ENCODE measurements around the gene ZMYND10. TPM values are rescaled to one million over a fixed set of nuclear protein-coding genes. Genes with fewer than 3 reads are reported as not detected.

ZMYND10 gene
- total RNA-seq, 1 donor from 2014 or later = 0.86 TPM

- Mint-ChIP-seq H3K4me3 (ENCODE audit: low read depth) (peak within 1 kb of the TSS; percentile 79), H3K9me3 (ENCODE audit: low read depth) (no peaks in the 10 kb centered on the region), H3K27ac (peak within 1 kb of the TSS; percentile 97), H3K4me1 (ENCODE audit: low read depth) (peaks cover 13% of the 10 kb centered on the region), H3K27me3 (no peaks in the 10 kb centered on the region), H3K36me3 (ENCODE audit: insufficient read depth) (no peaks in the 10 kb centered on the region)
- no peak for TF ChIP-seq CTCF (IDR thresholded peaks at IDR 0.05; ENCODE audit: unreplicated experiment)
- peak; percentile 91 for DNase-seq (ENCODE audit: low spot score, unreplicated experiment)
Observed at GRCh38 chr3:50292159-50293078, 53.1 kb downstream of the ZMYND10 start, which contains the start of gene IFRD2. TSS of gene IFRD2 (minus strand) at chr3:50292429. CDS start at chr3:50292274, 155 bp downstream.

Other genes starting within 250 kb of the ZMYND10 start
- gene SEMA3F, start 190.4 kb downstream of the ZMYND10 start, total RNA-seq = 23.6 and 26.5 TPM in 2 replicates
- 0.12 and 0.91 TPM in 2 replicates for gene GNAT1, start 154.1 kb downstream of the ZMYND10 start, total RNA-seq
- gene SLC38A3, start 140.5 kb downstream of the ZMYND10 start, total RNA-seq = 43.5 and 44.7 TPM in 2 replicates
- gene GNAI2, start 109.5 kb downstream of the ZMYND10 start, total RNA-seq = 158 and 171 TPM in 2 replicates
- gene SEMA3B, start 76.6 kb downstream of the ZMYND10 start, total RNA-seq = 24.6 and 27.6 TPM in 2 replicates
- gene LSMEM2, start 66.6 kb downstream of the ZMYND10 start, total RNA-seq = not detected in 2 replicates
- 49.0 and 58.7 TPM in 2 replicates for gene IFRD2, start 53.3 kb downstream of the ZMYND10 start, total RNA-seq
- gene HYAL3, start 46.3 kb downstream of the ZMYND10 start, total RNA-seq = 3.2 and 3.6 TPM in 2 replicates
- 7.5 and 9.4 TPM in 2 replicates for gene NAA80, start 46.3 kb downstream of the ZMYND10 start, total RNA-seq
- 3.1 and 4.1 TPM in 2 replicates for gene HYAL1, start 42.2 kb downstream of the ZMYND10 start, total RNA-seq
- 74.3 and 77.9 TPM in 2 replicates for gene HYAL2, start 23.0 kb downstream of the ZMYND10 start, total RNA-seq
- 33.1 and 34.9 TPM in 2 replicates for gene TUSC2, start 17.5 kb downstream of the ZMYND10 start, total RNA-seq
- 11.7 and 13.9 TPM in 2 replicates for gene RASSF1, start 4.9 kb downstream of the ZMYND10 start, total RNA-seq
- gene NPRL2, start 5.0 kb upstream of the ZMYND10 start, total RNA-seq = 25.7 and 31.6 TPM in 2 replicates
- 18.7 and 19.2 TPM in 2 replicates for gene CYB561D2, start 5.1 kb upstream of the ZMYND10 start, total RNA-seq
- gene TMEM115, start 13.8 kb upstream of the ZMYND10 start, total RNA-seq = 32.7 and 33.0 TPM in 2 replicates
- gene CACNA2D2, start 157.9 kb upstream of the ZMYND10 start, total RNA-seq = 5.5 and 6.9 TPM in 2 replicates
- 12.0 and 12.5 TPM in 2 replicates for gene C3orf18, start 222.0 kb upstream of the ZMYND10 start, total RNA-seq
- 23.0 and 23.7 TPM in 2 replicates for gene HEMK1, start 223.8 kb upstream of the ZMYND10 start, total RNA-seq